ENCODE data around the gene SCMH1. TPM values are rescaled to one million over a fixed set of nuclear protein-coding genes. Genes with fewer than 3 reads are reported as not detected.

Gene SCMH1
- total and polyA plus RNA-seq, 2 donors (not counting 3 experiments of a cell fraction or from before 2014, with no cell fraction given): 39.9 to 40.7 TPM

DNA sequence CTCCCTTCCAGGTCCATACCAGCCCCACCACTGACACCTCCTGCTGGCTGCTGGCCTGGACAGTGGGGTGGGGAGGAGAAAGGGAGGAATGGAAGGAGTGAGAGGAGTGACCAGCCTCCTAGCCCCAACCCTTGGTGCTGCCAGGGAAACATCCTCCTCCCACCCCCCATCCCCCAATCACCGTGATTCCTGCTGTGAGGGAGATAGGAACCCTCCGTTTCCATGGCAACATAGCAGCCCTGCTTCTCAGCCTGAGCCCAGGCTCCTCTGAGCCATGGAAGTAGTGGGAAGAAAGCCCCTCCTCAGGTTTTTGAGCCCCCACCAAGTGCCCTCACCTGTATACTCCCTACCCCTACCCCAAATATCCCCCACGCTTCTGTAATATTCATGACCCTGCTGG lies 44.4 kb upstream of the SCMH1 start:
- H3K27ac ChIP-seq (ENCODE audit: insufficient read depth, low read depth, low read length): no peak overlapping the region
- H3K4me1 ChIP-seq (ENCODE audit: control insufficient read depth, extremely low read depth, insufficient read depth, low read length): peaks cover 11% of the 10 kb centered on the region
- H4K20me1 ChIP-seq (replicated peaks; ENCODE audit: control insufficient read depth, extremely low read depth, insufficient read depth, low read length): no peaks in the 10 kb centered on the region
- H3K9ac ChIP-seq (replicated peaks; ENCODE audit: extremely low read depth, insufficient read depth, low read length): no peak overlapping the region
- H3K79me2 ChIP-seq (ENCODE audit: control insufficient read depth, insufficient read depth, low read length): no peaks in the 10 kb centered on the region
- ChIA-PET CTCF (interaction anchor here (1.3 to 7.4 kb wide), 2 partner anchors 146 to 230 kb away, joined by 3 to 79 read pairs; no protein-coding TSS in a partner anchor), POLR2A (no interaction called here)
- BruUV-seq (replicated peaks): no TSS peak
- no peaks in the 10 kb centered on the region for H3K36me3 ChIP-seq (ENCODE audit: control insufficient read depth in 2 of 2, extremely low read depth in 1 of 2, insufficient read depth in 2 of 2, low read length in 2 of 2)
- no peak overlapping the region for H3K4me2 ChIP-seq (ENCODE audit: insufficient read depth, low read length)
- dilution Hi-C loops (cut with MboI; ENCODE audit: extremely low pct_ligation_motif_present, low sequenced_read_pairs): no loop called here
- peaks cover 4 to 18% of the 10 kb centered on the region in 2 experiments for H3K27me3 ChIP-seq (ENCODE audit: control insufficient read depth in 2 of 2, insufficient read depth in 2 of 2, low read length in 2 of 2)
- intact Hi-C loops (cut with micrococcal nuclease): no loop called here
- no peaks in the 10 kb centered on the region for H3K9me1 ChIP-seq (replicated peaks; ENCODE audit: control insufficient read depth, extremely low read depth, insufficient read depth, low read length)
- no peak overlapping the region for H3K4me3 ChIP-seq (replicated peaks in 1 of 3; ENCODE audit: insufficient read depth in 1 of 3, low read depth in 1 of 3, low read length in 3 of 3)
- no peak for TF ChIP-seq JUN (IDR thresholded peaks at IDR 0.05; ENCODE audit: borderline replicate concordance, insufficient read depth, insufficient read length, low read depth)
- no peak for TF ChIP-seq POLR2AphosphoS5 (IDR thresholded peaks at IDR 0.05; ENCODE audit: insufficient read depth, low read depth, low read length)
- TF ChIP-seq, protein P1, sequence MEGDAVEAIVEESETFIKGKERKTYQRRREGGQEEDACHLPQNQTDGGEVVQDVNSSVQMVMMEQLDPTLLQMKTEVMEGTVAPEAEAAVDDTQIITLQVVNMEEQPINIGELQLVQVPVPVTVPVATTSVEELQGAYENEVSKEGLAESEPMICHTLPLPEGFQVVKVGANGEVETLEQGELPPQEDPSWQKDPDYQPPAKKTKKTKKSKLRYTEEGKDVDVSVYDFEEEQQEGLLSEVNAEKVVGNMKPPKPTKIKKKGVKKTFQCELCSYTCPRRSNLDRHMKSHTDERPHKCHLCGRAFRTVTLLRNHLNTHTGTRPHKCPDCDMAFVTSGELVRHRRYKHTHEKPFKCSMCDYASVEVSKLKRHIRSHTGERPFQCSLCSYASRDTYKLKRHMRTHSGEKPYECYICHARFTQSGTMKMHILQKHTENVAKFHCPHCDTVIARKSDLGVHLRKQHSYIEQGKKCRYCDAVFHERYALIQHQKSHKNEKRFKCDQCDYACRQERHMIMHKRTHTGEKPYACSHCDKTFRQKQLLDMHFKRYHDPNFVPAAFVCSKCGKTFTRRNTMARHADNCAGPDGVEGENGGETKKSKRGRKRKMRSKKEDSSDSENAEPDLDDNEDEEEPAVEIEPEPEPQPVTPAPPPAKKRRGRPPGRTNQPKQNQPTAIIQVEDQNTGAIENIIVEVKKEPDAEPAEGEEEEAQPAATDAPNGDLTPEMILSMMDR (IDR thresholded peaks at IDR 0.05; ENCODE audit: extremely low read depth in 1 of 2, insufficient read depth in 1 of 2, low read depth in 1 of 2, low read length in 2 of 2): no peak
- TF ChIP-seq MYC (IDR thresholded peaks at IDR 0.05; ENCODE audit: low read depth, low read length): no peak
- TF ChIP-seq EZH2 (IDR thresholded peaks at IDR 0.05; ENCODE audit: borderline replicate concordance, low read depth, low read length, severe bottlenecking): no peak
- no peak for TF ChIP-seq GATA2 (IDR thresholded peaks at IDR 0.05; ENCODE audit: insufficient read depth, insufficient read length, low read depth, low read length)
- TF ChIP-seq, protein P2, sequence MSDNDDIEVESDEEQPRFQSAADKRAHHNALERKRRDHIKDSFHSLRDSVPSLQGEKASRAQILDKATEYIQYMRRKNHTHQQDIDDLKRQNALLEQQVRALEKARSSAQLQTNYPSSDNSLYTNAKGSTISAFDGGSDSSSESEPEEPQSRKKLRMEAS (IDR thresholded peaks at IDR 0.05; ENCODE audit: insufficient read depth, insufficient read length): no peak
- no peak for TF ChIP-seq POLR2A (IDR thresholded peaks at IDR 0.05; ENCODE audit: low read depth, low read length)
- TF ChIP-seq FOS (IDR thresholded peaks at IDR 0.05; ENCODE audit: borderline replicate concordance, insufficient read depth, low read length): no peak
- no peaks in the 10 kb centered on the region for H3K9me3 ChIP-seq (replicated peaks; ENCODE audit: control insufficient read depth, insufficient read depth, low read length)
- no peak for DNase-seq (ENCODE audit: low read depth, low spot score)
- H2AFZ ChIP-seq (ENCODE audit: low read depth, low read length): no peak overlapping the region
- FAIRE-seq: no peak

Measured in endothelial cell of umbilical vein (primary cell).